NT2/D1 (cell line): ENCODE results near the gene TMPRSS9.

Experiments used
- SUZ12 ChIP-seq: IDR thresholded peaks from 2 replicates; pipeline ENCODE4 v1.6.1; 2011; ENCODE audit not compliant: insufficient read length, insufficient read depth; ENCODE audit errors: extremely low read depth
- YY1 ChIP-seq: IDR thresholded peaks from 2 replicates; pipeline ENCODE4 v1.6.1; 2011; ENCODE audit not compliant: insufficient read length, insufficient read depth
- ZNF274 ChIP-seq: IDR thresholded peaks from 2 replicates; pipeline ENCODE4 v1.6.1; 2011; ENCODE audit warnings: mild to moderate bottlenecking, low read depth, low read length

DNA sequence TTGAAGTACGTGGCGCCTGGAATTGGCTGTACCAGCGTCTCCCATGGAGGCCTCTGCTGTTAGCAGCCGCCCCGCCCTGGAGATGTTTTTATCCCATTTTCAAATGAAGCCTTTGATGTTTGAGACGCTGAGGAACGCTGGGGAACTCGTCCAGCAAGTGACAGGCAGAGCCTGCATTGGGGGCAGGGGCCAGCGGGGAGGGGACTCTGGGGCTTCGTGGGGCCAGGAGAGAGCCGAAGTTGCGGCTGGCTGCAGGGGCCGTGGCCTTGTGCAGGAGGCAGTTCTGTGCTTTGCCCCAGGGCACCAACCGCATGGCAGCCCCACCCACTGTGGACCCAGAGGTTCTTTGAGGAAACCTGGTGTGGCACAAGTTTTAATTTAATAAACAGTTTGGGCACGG lies 18.1 kb upstream of the TMPRSS9 start:
- TF ChIP-seq YY1: no peak
- no peak for TF ChIP-seq ZNF274
- TF ChIP-seq SUZ12: no peak
